Suprapubic skin (tissue), 4 donors: ENCODE measurements around the gene GPR84. TPM values are rescaled to one million over a fixed set of nuclear protein-coding genes. Genes with fewer than 3 reads are reported as not detected.
A peak's percentile ranks its signal among the peaks of the same experiment; 100 is the strongest.

Experiments used
- DNase-seq, 2 donors: peaks; one replicate each; pipeline ENCODE4 v3.0.0-alpha.2; 2019; ENCODE audit warnings: low spot score in 2 of 2
- H3K27ac ChIP-seq: fragments of 200-600 bp; sonication (generic); one replicate; pipeline ENCODE4 v1.5.1; 2019
- H3K27me3 ChIP-seq: fragments of 200-600 bp; sonication (generic); one replicate; pipeline ENCODE4 v1.5.1; 2019
- H3K36me3 ChIP-seq: fragments of 200-600 bp; sonication (generic); one replicate; pipeline ENCODE4 v1.5.1; 2019
- H3K4me1 ChIP-seq: fragments of 200-600 bp; sonication (generic); one replicate; pipeline ENCODE4 v1.5.1; 2019
- H3K4me3 ChIP-seq: fragments of 200-600 bp; sonication (generic); one replicate; pipeline ENCODE4 v1.5.1; 2019; ENCODE audit warnings: mild to moderate bottlenecking
- H3K9me3 ChIP-seq: fragments of 200-600 bp; sonication (generic); one replicate; pipeline ENCODE4 v1.5.1; 2019
- EP300 ChIP-seq: sonication (generic); formaldehyde crosslinking; IDR thresholded peaks from one replicate; pipeline ENCODE4 v1.6.1; 2017; ENCODE audit warnings: antibody characterized with exemption
- POLR2A ChIP-seq, 2 donors: fragments of 450-650 bp; IDR thresholded peaks; one replicate each; pipeline ENCODE4 v1.6.1; 2017; ENCODE audit warnings: antibody characterized with exemption in 2 of 2, mild to moderate bottlenecking in 2 of 2, moderate library complexity in 2 of 2
- POLR2AphosphoS5 ChIP-seq, 3 donors: sonication (generic); formaldehyde crosslinking; IDR thresholded peaks; one replicate each; pipeline ENCODE4 v1.6.1; 2017; ENCODE audit warnings: antibody characterized with exemption in 3 of 3
- WGBS: methylation state at CpG from one replicate; pipeline ENCODE4 v1.1.5; 2018; 5-methylcytosine and 5-hydroxymethylcytosine counted together
- total RNA-seq, 4 donors: library from RNA; depleted of rRNA; stranded (reverse); fragments of >200 nt; gene quantifications; one replicate each; pipeline ENCODE4 v1.1.0, GENCODE V29; 2016
- TF ChIP-seq, protein P1 (sequence below), 2 donors: fragments of 200-600 bp in 1 of 2; fragments of 450-650 bp in 1 of 2; sonication (generic) in 1 of 2; IDR thresholded peaks; one replicate each; pipeline ENCODE4 v1.5.1; 2016 to 2019; ENCODE audit warnings: antibody characterized with exemption in 2 of 2, mild to moderate bottlenecking in 1 of 2, moderate library complexity in 1 of 2

Gene GPR84
- total RNA-seq, 4 donors from 2014 or later = 0.38 to 1.7 (median 0.73) TPM

DNA sequence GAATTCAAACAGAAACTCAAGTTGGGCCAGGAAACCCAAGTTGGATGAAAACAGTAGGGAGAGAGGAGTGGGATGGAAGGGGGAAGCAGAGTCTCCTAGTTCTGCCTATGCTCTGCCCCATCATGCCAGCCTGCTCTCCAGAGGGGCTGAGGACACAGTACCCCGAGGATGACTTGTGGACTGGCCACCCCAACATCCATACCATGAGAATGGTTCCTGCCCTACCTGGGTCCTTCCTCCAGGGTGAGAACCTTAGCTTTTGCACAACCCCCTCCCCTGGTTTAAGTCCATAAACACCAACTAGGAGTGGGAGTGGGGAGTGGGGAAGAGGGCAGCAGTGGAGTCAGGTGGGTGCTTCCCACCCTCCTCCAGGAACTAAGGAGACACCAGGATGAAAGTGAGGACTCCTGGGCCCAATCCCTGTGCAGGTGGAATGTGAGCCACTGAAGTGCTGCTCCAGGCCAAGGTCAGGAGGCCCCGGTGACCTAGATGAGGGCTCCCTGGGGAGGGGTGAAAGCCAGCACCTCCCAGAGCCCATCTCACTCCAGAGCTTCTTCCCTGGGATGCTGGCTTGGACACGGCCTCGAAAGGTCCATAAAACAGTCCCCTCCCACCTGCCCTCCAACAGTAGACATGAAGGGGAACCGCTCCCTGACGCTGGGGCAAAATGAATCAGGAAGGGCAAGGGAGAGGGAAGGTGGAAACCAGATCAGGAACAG, 13.7 kb upstream of the GPR84 start:
- no peaks in the 10 kb centered on the region for H3K27me3 ChIP-seq
- 61% methylated on average over 6 of the region's 6 CpGs for WGBS

GRCh38 chr12:54377007-54377406, 12.7 kb upstream of the GPR84 start:
- Histone ChIP-seq H3K36me3 (peaks cover 18% of the 10 kb centered on the region), H3K4me3 (no peak overlapping the region), H3K9me3 (no peaks in the 10 kb centered on the region), H3K4me1 (peaks cover 76% of the 10 kb centered on the region), H3K27me3 (no peaks in the 10 kb centered on the region), H3K27ac (peak overlapping the region; percentile 63)
- DNase-seq = no peak
- TF ChIP-seq POLR2AphosphoS5 (IDR thresholded peaks at IDR 0.05) = no peak
- TF ChIP-seq EP300 = no peak
- TF ChIP-seq, protein P1, sequence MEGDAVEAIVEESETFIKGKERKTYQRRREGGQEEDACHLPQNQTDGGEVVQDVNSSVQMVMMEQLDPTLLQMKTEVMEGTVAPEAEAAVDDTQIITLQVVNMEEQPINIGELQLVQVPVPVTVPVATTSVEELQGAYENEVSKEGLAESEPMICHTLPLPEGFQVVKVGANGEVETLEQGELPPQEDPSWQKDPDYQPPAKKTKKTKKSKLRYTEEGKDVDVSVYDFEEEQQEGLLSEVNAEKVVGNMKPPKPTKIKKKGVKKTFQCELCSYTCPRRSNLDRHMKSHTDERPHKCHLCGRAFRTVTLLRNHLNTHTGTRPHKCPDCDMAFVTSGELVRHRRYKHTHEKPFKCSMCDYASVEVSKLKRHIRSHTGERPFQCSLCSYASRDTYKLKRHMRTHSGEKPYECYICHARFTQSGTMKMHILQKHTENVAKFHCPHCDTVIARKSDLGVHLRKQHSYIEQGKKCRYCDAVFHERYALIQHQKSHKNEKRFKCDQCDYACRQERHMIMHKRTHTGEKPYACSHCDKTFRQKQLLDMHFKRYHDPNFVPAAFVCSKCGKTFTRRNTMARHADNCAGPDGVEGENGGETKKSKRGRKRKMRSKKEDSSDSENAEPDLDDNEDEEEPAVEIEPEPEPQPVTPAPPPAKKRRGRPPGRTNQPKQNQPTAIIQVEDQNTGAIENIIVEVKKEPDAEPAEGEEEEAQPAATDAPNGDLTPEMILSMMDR (IDR thresholded peaks at IDR 0.05) = no peak
- 52% methylated on average over 2 of the region's 2 CpGs for WGBS

More for the DNA sequence above, 13.7 kb upstream of the GPR84 start:
- TF ChIP-seq POLR2AphosphoS5 (IDR thresholded peaks at IDR 0.05) = no peak
- no peak for TF ChIP-seq EP300
- TF ChIP-seq, protein P1 (IDR thresholded peaks at IDR 0.05) = no peak
- no peak for TF ChIP-seq POLR2A (IDR thresholded peaks at IDR 0.05)
- DNase-seq = no peak
- Histone ChIP-seq H3K9me3 (no peaks in the 10 kb centered on the region), H3K4me3 (peak overlapping the region; percentile 45), H3K4me1 (peaks cover 77% of the 10 kb centered on the region), H3K36me3 (peaks cover 17% of the 10 kb centered on the region), H3K27ac (peak overlapping the region; percentile 66)

- Histone ChIP-seq H3K27me3 (no peaks in the 10 kb centered on the region), H3K4me3 (no peak overlapping the region), H3K4me1 (peaks cover 80% of the 10 kb centered on the region), H3K36me3 (peaks cover 22% of the 10 kb centered on the region), H3K27ac (peak overlapping the region; percentile 63), H3K9me3 (no peaks in the 10 kb centered on the region)
- TF ChIP-seq POLR2AphosphoS5 (IDR thresholded peaks at IDR 0.05) (no peak), POLR2A (IDR thresholded peaks at IDR 0.05) (no peak), EP300 (no peak)
- TF ChIP-seq, protein P1 (IDR thresholded peaks at IDR 0.05) = no peak
- 36% methylated on average over 4 of the region's 4 CpGs for WGBS
- DNase-seq = no peak
Measured at GRCh38 chr12:54376596-54376995, 12.3 kb upstream of the GPR84 start.

DNA sequence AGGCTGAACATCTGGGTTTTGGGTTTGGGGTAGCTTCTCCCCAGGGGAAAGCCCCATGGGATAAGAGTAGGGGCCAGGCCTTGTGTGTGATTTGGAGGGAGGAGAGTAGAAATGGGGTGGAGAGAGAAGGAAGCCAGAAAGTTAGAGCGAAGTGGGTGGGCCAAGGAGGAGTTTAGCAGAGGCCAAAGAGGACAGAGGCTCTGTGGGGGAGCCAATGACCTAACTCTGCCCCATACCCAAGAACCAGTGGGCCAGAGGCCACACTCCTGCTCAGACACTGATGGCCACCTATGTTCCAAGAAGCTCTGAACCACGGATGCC, 10.9 kb upstream of the GPR84 start:
- H3K4me1 ChIP-seq = peaks cover 93% of the 10 kb centered on the region
- H3K36me3 ChIP-seq = peaks cover 23% of the 10 kb centered on the region
- no peak overlapping the region for H3K4me3 ChIP-seq
- TF ChIP-seq POLR2AphosphoS5 (IDR thresholded peaks at IDR 0.05) (no peak), EP300 (no peak), POLR2A (IDR thresholded peaks at IDR 0.05) (no peak)
- TF ChIP-seq, protein P1 (IDR thresholded peaks at IDR 0.05) = no peak
- H3K9me3 ChIP-seq = no peaks in the 10 kb centered on the region
- no peaks in the 10 kb centered on the region for H3K27me3 ChIP-seq
- peak overlapping the region; percentile 63 for H3K27ac ChIP-seq
- DNase-seq = no peak
- WGBS = 41% methylated on average over 2 of the region's 2 CpGs

DNA sequence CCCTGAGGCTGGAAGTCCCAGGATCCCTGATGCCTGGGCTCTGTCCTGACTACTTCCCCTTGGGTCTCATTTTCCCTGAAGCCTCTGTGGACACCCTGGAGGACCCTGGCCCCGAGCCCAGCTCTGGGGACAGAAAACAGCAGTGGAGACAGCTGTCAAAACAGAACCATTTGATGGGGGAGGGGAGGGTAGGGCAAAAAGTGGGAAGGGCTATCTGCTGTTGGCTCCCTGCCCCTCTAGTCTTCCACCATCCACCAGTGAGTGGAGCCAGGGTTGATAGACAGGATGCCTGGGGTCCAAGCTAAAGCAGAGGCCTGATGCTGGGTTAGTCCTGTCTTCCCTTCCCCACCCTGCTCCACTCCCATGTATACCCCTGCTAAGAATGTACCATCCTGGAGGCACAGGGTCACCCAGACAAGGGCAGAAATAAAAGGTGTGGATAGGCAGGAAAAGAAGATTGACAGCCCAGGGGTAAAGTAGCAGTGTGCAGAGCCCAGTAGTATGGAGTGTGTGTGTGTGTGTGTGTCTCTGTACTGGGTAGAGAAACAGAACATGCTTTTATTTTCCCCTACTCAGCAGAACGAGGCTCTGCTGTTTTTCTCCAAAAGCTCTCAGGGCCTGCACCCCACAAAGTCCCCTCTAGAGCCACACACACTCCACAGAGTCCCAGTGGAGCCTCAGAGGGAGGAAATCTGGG, 10.4 kb upstream of the GPR84 start:
- Histone ChIP-seq H3K9me3 (no peaks in the 10 kb centered on the region), H3K36me3 (peaks cover 23% of the 10 kb centered on the region), H3K27me3 (no peaks in the 10 kb centered on the region), H3K4me3 (no peak overlapping the region), H3K4me1 (peaks cover 93% of the 10 kb centered on the region), H3K27ac (peak overlapping the region; percentile 63)
- TF ChIP-seq EP300 (no peak), POLR2AphosphoS5 (IDR thresholded peaks at IDR 0.05) (no peak), POLR2A (IDR thresholded peaks at IDR 0.05) (no peak)
- TF ChIP-seq, protein P1 (IDR thresholded peaks at IDR 0.05) = no peak
- 20% methylated on average over 2 of the region's 2 CpGs for WGBS
- no peak for DNase-seq
